ENCODE results near the gene DHRS7. TPM values are rescaled to one million over a fixed set of nuclear protein-coding genes. Genes with fewer than 3 reads are reported as not detected.

DHRS7 gene
- total and polyA plus RNA-seq, 9 donors, result 57.5 to 96.7 (median 61.3) TPM

DNA sequence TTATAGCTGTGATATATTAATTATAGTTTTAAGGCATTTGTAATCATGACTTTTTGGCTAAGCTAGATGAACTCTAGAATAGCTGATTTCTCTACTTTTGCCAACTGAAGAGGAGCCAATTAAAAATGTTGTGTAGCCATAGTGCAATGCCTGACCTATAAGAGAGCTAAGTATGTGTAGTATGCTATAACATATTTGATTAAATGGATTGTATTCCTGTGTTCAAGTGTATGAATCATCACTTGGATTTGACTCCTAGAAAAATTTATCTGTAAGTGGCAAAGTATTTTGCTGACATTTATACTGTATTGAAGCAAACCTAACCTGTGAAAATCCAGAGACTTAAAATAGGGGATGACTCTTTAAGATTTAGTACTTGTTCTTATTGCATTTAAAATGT lies 39.3 kb downstream of the DHRS7 start:
- Histone ChIP-seq H3K27ac (no peak overlapping the region), H3K36me3 (no peaks in the 10 kb centered on the region), H3K9me3 (no peaks in the 10 kb centered on the region), H3K4me1 (ENCODE audit: insufficient read depth) (no peaks in the 10 kb centered on the region), H3K4me3 (no peak overlapping the region), H3K27me3 (no peaks in the 10 kb centered on the region)
- intact Hi-C loops (cut with DNase I), result no loop called here
- no peak for DNase-seq
- TF ChIP-seq POLR2A (IDR thresholded peaks at IDR 0.05), result no peak
- TF ChIP-seq, protein P1, sequence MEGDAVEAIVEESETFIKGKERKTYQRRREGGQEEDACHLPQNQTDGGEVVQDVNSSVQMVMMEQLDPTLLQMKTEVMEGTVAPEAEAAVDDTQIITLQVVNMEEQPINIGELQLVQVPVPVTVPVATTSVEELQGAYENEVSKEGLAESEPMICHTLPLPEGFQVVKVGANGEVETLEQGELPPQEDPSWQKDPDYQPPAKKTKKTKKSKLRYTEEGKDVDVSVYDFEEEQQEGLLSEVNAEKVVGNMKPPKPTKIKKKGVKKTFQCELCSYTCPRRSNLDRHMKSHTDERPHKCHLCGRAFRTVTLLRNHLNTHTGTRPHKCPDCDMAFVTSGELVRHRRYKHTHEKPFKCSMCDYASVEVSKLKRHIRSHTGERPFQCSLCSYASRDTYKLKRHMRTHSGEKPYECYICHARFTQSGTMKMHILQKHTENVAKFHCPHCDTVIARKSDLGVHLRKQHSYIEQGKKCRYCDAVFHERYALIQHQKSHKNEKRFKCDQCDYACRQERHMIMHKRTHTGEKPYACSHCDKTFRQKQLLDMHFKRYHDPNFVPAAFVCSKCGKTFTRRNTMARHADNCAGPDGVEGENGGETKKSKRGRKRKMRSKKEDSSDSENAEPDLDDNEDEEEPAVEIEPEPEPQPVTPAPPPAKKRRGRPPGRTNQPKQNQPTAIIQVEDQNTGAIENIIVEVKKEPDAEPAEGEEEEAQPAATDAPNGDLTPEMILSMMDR (IDR thresholded peaks at IDR 0.05), result no peak
- no peak for TF ChIP-seq EP300 (IDR thresholded peaks at IDR 0.05)

GRCh38 chr14:60116181-60116580 lies 49.0 kb downstream of the DHRS7 start:
- H3K9me3 ChIP-seq, result no peaks in the 10 kb centered on the region
- TF ChIP-seq EP300 (IDR thresholded peaks at IDR 0.05) (no peak), POLR2A (IDR thresholded peaks at IDR 0.05) (no peak)
- TF ChIP-seq, protein P1 (IDR thresholded peaks at IDR 0.05), result no peak
- intact Hi-C loops (cut with DNase I), result no loop called here
- DNase-seq, result no peak
- 77 to 81% (median 78%) methylated on average over 4 of the region's 4 CpGs for WGBS, 3 donors
- no peak overlapping the region for H3K4me3 ChIP-seq
- H3K27me3 ChIP-seq, result no peaks in the 10 kb centered on the region
- no peaks in the 10 kb centered on the region for H3K4me1 ChIP-seq (ENCODE audit: insufficient read depth)
- H3K36me3 ChIP-seq, result no peaks in the 10 kb centered on the region
- H3K27ac ChIP-seq, result no peak overlapping the region

GRCh38 chr14:60114881-60115280 lies 50.3 kb downstream of the DHRS7 start:
- H3K4me1 ChIP-seq (ENCODE audit: insufficient read depth), result no peaks in the 10 kb centered on the region
- H3K4me3 ChIP-seq, result no peak overlapping the region
- no peaks in the 10 kb centered on the region for H3K27me3 ChIP-seq
- no peak overlapping the region for H3K27ac ChIP-seq
- no peak for DNase-seq
- intact Hi-C loops (cut with DNase I), result no loop called here
- 0 to 43% (median 42%) methylated on average over 1 of the region's 1 CpG for WGBS, 3 donors
- no peaks in the 10 kb centered on the region for H3K9me3 ChIP-seq
- TF ChIP-seq EP300 (IDR thresholded peaks at IDR 0.05) (no peak), POLR2A (IDR thresholded peaks at IDR 0.05) (no peak)
- TF ChIP-seq, protein P1 (IDR thresholded peaks at IDR 0.05), result no peak
- H3K36me3 ChIP-seq, result no peaks in the 10 kb centered on the region

GRCh38 chr14:60111732-60112131 lies 53.5 kb downstream of the DHRS7 start:
- Histone ChIP-seq H3K27ac (no peak overlapping the region), H3K9me3 (no peaks in the 10 kb centered on the region), H3K36me3 (no peaks in the 10 kb centered on the region), H3K4me3 (no peak overlapping the region), H3K4me1 (ENCODE audit: insufficient read depth) (peaks cover 3% of the 10 kb centered on the region), H3K27me3 (no peaks in the 10 kb centered on the region)
- intact Hi-C loops (cut with DNase I), result no loop called here
- no peak for DNase-seq
- TF ChIP-seq, protein P1 (IDR thresholded peaks at IDR 0.05), result no peak
- TF ChIP-seq EP300 (IDR thresholded peaks at IDR 0.05) (no peak), POLR2A (IDR thresholded peaks at IDR 0.05) (no peak)
- WGBS, 3 donors, result 92 to 96% (median 94%) methylated on average over 2 of the region's 2 CpGs

- no peak overlapping the region for H3K4me3 ChIP-seq
- no peak for DNase-seq
- no peaks in the 10 kb centered on the region for H3K27me3 ChIP-seq
- no peak overlapping the region for H3K27ac ChIP-seq
- peaks cover 3% of the 10 kb centered on the region for H3K4me1 ChIP-seq (ENCODE audit: insufficient read depth)
- no peaks in the 10 kb centered on the region for H3K36me3 ChIP-seq
- WGBS, 3 donors, result 67 to 72% (median 68%) methylated on average over 4 of the region's 4 CpGs
- no peaks in the 10 kb centered on the region for H3K9me3 ChIP-seq
- no peak for TF ChIP-seq EP300 (IDR thresholded peaks at IDR 0.05)
- TF ChIP-seq, protein P1 (IDR thresholded peaks at IDR 0.05), result no peak
- TF ChIP-seq POLR2A (IDR thresholded peaks at IDR 0.05), result no peak
- intact Hi-C loops (cut with DNase I), result no loop called here
These were observed 57.7 kb downstream of the DHRS7 start for GRCh38 chr14:60107477-60107876.
